22Rv1 (cell line): Measurements from ENCODE around the gene FBXL16.

Source experiments
- CTCF ChIP-seq: fragments of 450-650 bp; IDR thresholded peaks from 2 replicates; pipeline ENCODE4 v1.5.1; 2017; ENCODE audit warnings: mild to moderate bottlenecking
- ZFX ChIP-seq: fragments of 450-650 bp; IDR thresholded peaks from 2 replicates; pipeline ENCODE4 v1.6.1; 2017; ENCODE audit warnings: antibody characterized with exemption, borderline replicate concordance

- TF ChIP-seq CTCF: no peak
- TF ChIP-seq ZFX: no peak
Measured at GRCh38 chr16:734208-734980, 28.8 kb upstream of the FBXL16 start.
